ENCODE data around the gene CHST15.

CHST15 gene

GRCh38 chr10:124014416-124015154 is 78.8 kb downstream of the CHST15 start:
- H3K9me3 ChIP-seq (ENCODE audit: control insufficient read depth, low read length): peaks cover 11% of the 10 kb centered on the region
- H3K4me1 ChIP-seq (ENCODE audit: control insufficient read depth, insufficient read depth, low read length, poor library complexity, severe bottlenecking): no peaks in the 10 kb centered on the region
- no peak overlapping the region for H3K27ac ChIP-seq (ENCODE audit: low read depth, low read length, severe bottlenecking)
- no peaks in the 10 kb centered on the region for H3K36me3 ChIP-seq (ENCODE audit: control insufficient read depth, insufficient read depth, low read length)
- no peak overlapping the region for H3K4me3 ChIP-seq (ENCODE audit: extremely low read depth, insufficient read depth, low read length, poor library complexity, severe bottlenecking)
- WGBS, 2 experiments (ENCODE audit: insufficient coverage in 2 of 2): 85 to 92% methylated on average over 15 to 18 of the region's 22 CpGs

DNA sequence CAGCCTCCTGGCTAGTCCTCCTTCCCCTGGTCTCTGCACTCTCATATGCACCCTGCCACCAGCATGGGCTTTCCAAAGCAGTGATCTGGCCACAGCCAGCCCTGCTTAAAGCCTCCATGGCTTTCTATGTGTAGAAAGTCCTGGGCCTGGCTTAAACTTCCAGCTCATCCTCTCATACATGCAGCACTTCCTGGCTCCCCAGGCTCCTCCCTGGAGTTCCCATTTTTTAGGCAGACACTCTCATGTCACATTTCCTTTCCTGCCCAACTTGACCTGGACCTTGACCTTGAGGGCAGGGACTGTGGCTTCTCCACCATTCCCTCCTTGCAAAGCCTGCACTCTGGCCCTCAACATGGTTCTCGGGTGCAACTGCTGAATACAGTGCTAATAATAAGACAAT is 79.5 kb downstream of the CHST15 start:
- H3K9me3 ChIP-seq (ENCODE audit: control insufficient read depth, low read length): peaks cover 11% of the 10 kb centered on the region
- no peaks in the 10 kb centered on the region for H3K36me3 ChIP-seq (ENCODE audit: control insufficient read depth, insufficient read depth, low read length)
- no CpG with 5 or more reads among the region's 1 CpG for WGBS, 2 experiments (ENCODE audit: insufficient coverage in 2 of 2)
- H3K4me1 ChIP-seq (ENCODE audit: control insufficient read depth, insufficient read depth, low read length, poor library complexity, severe bottlenecking): no peaks in the 10 kb centered on the region
- H3K27ac ChIP-seq (ENCODE audit: low read depth, low read length, severe bottlenecking): no peak overlapping the region
- H3K4me3 ChIP-seq (ENCODE audit: extremely low read depth, insufficient read depth, low read length, poor library complexity, severe bottlenecking): no peak overlapping the region

DNA sequence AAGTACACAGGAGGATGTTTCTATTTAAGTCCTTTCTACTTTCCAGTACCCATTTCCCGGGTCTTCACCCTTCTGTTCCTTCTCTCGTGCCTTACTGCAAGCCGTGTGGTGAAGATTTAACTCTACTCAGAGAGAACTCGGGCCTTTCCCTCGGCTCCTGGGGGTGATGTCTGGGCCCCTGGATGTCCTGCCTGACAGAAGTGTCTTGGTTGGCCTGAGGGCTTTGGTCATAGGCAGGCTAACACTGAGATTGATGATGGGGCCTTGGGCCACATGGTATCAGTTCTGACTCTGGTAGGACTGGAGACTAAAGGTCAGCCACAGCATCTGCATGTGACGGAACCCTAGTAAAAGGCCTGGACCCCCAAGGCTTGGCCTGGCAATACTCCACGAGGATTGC is 80.4 kb downstream of the CHST15 start:
- no peaks in the 10 kb centered on the region for H3K36me3 ChIP-seq (ENCODE audit: control insufficient read depth, insufficient read depth, low read length)
- peaks cover 11% of the 10 kb centered on the region for H3K9me3 ChIP-seq (ENCODE audit: control insufficient read depth, low read length)
- H3K4me3 ChIP-seq (ENCODE audit: extremely low read depth, insufficient read depth, low read length, poor library complexity, severe bottlenecking): no peak overlapping the region
- 89 to 97% methylated on average over 6 to 7 of the region's 7 CpGs for WGBS, 2 experiments (ENCODE audit: insufficient coverage in 2 of 2)
- no peak overlapping the region for H3K27ac ChIP-seq (ENCODE audit: low read depth, low read length, severe bottlenecking)
- H3K4me1 ChIP-seq (ENCODE audit: control insufficient read depth, insufficient read depth, low read length, poor library complexity, severe bottlenecking): no peaks in the 10 kb centered on the region

- Histone ChIP-seq H3K36me3 (ENCODE audit: control insufficient read depth, insufficient read depth, low read length) (no peaks in the 10 kb centered on the region), H3K27ac (ENCODE audit: low read depth, low read length, severe bottlenecking) (no peak overlapping the region), H3K4me3 (ENCODE audit: extremely low read depth, insufficient read depth, low read length, poor library complexity, severe bottlenecking) (no peak overlapping the region), H3K9me3 (ENCODE audit: control insufficient read depth, low read length) (peaks cover 11% of the 10 kb centered on the region), H3K4me1 (ENCODE audit: control insufficient read depth, insufficient read depth, low read length, poor library complexity, severe bottlenecking) (no peaks in the 10 kb centered on the region)
- 100% methylated on average over 3 of the region's 3 CpGs; no CpG with 5 or more reads in 1 of the 2 experiments for WGBS, 2 experiments (ENCODE audit: insufficient coverage in 2 of 2)
Measured at GRCh38 chr10:124012583-124012982, 80.8 kb downstream of the CHST15 start.

DNA sequence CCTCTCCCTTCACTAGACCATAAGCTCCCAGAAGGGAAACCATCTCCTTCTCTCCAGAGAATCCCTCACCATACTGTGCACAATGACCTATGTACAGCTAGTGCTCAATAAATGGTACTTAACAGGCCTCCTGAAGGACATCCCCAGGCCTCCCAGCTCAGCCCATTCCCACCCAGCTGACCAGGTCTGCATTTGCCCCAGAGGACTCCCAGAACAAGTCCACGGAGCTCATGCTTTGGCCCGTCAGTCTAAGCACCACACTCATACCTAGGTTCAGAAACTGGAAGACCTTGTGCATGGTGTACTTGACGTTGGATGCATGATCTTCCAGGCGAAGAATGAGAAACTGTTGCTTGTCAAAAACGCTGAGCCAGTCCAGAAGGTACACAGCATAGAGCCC is 81.3 kb downstream of the CHST15 start:
- peaks cover 11% of the 10 kb centered on the region for H3K9me3 ChIP-seq (ENCODE audit: control insufficient read depth, low read length)
- no peaks in the 10 kb centered on the region for H3K36me3 ChIP-seq (ENCODE audit: control insufficient read depth, insufficient read depth, low read length)
- H3K27ac ChIP-seq (ENCODE audit: low read depth, low read length, severe bottlenecking): no peak overlapping the region
- H3K4me3 ChIP-seq (ENCODE audit: extremely low read depth, insufficient read depth, low read length, poor library complexity, severe bottlenecking): no peak overlapping the region
- 88 to 98% methylated on average over 4 to 5 of the region's 5 CpGs for WGBS, 2 experiments (ENCODE audit: insufficient coverage in 2 of 2)
- H3K4me1 ChIP-seq (ENCODE audit: control insufficient read depth, insufficient read depth, low read length, poor library complexity, severe bottlenecking): no peaks in the 10 kb centered on the region

- WGBS, 2 experiments (ENCODE audit: insufficient coverage in 2 of 2): 92 to 93% methylated on average over 9 to 11 of the region's 11 CpGs
- H3K27ac ChIP-seq (ENCODE audit: low read depth, low read length, severe bottlenecking): no peak overlapping the region
- H3K36me3 ChIP-seq (ENCODE audit: control insufficient read depth, insufficient read depth, low read length): no peaks in the 10 kb centered on the region
- peaks cover 11% of the 10 kb centered on the region for H3K9me3 ChIP-seq (ENCODE audit: control insufficient read depth, low read length)
- no peaks in the 10 kb centered on the region for H3K4me1 ChIP-seq (ENCODE audit: control insufficient read depth, insufficient read depth, low read length, poor library complexity, severe bottlenecking)
- H3K4me3 ChIP-seq (ENCODE audit: extremely low read depth, insufficient read depth, low read length, poor library complexity, severe bottlenecking): no peak overlapping the region
Measured at GRCh38 chr10:124011464-124011863, 81.9 kb downstream of the CHST15 start.

- Histone ChIP-seq H3K36me3 (ENCODE audit: control insufficient read depth, insufficient read depth, low read length) (no peaks in the 10 kb centered on the region), H3K4me3 (ENCODE audit: extremely low read depth, insufficient read depth, low read length, poor library complexity, severe bottlenecking) (no peak overlapping the region), H3K4me1 (ENCODE audit: control insufficient read depth, insufficient read depth, low read length, poor library complexity, severe bottlenecking) (no peaks in the 10 kb centered on the region), H3K27ac (ENCODE audit: low read depth, low read length, severe bottlenecking) (no peak overlapping the region), H3K9me3 (ENCODE audit: control insufficient read depth, low read length) (peaks cover 11% of the 10 kb centered on the region)
- WGBS, 2 experiments (ENCODE audit: insufficient coverage in 2 of 2): 85 to 90% methylated on average over 20 to 21 of the region's 22 CpGs
Measured at GRCh38 chr10:124010563-124011131, 82.8 kb downstream of the CHST15 start.

- peaks cover 11% of the 10 kb centered on the region for H3K9me3 ChIP-seq (ENCODE audit: control insufficient read depth, low read length)
- no peaks in the 10 kb centered on the region for H3K4me1 ChIP-seq (ENCODE audit: control insufficient read depth, insufficient read depth, low read length, poor library complexity, severe bottlenecking)
- no peaks in the 10 kb centered on the region for H3K36me3 ChIP-seq (ENCODE audit: control insufficient read depth, insufficient read depth, low read length)
- 95 to 96% methylated on average over 15 to 19 of the region's 20 CpGs for WGBS, 2 experiments (ENCODE audit: insufficient coverage in 2 of 2)
- H3K4me3 ChIP-seq (ENCODE audit: extremely low read depth, insufficient read depth, low read length, poor library complexity, severe bottlenecking): no peak overlapping the region
- H3K27ac ChIP-seq (ENCODE audit: low read depth, low read length, severe bottlenecking): no peak overlapping the region
Measured at GRCh38 chr10:124010024-124010423, 83.4 kb downstream of the CHST15 start.

GRCh38 chr10:124009231-124010015 is 84.0 kb downstream of the CHST15 start:
- H3K27ac ChIP-seq (ENCODE audit: low read depth, low read length, severe bottlenecking): no peak overlapping the region
- H3K4me3 ChIP-seq (ENCODE audit: extremely low read depth, insufficient read depth, low read length, poor library complexity, severe bottlenecking): no peak overlapping the region
- 91 to 93% methylated on average over 14 of the region's 16 CpGs for WGBS, 2 experiments (ENCODE audit: insufficient coverage in 2 of 2)
- H3K4me1 ChIP-seq (ENCODE audit: control insufficient read depth, insufficient read depth, low read length, poor library complexity, severe bottlenecking): no peaks in the 10 kb centered on the region
- peaks cover 11% of the 10 kb centered on the region for H3K9me3 ChIP-seq (ENCODE audit: control insufficient read depth, low read length)
- H3K36me3 ChIP-seq (ENCODE audit: control insufficient read depth, insufficient read depth, low read length): no peaks in the 10 kb centered on the region

DNA sequence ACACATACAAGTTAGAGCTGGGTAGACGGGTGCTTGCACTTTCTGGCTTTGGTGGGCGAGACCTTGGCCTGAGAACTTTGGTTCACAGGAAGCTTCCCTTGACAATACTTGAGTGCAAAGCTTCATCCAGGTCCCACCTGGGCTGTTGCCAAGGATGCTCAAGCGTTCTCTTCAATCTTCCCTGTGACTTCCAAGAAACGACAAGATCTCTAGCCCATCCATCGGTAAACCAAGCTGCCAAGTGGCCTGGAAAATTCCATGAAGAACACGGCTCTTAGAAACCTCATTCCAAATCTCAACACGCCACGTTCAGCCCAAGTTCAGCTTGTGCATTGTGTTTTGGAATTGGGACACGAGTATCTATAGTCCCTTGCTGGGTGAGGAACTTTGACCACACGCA is 84.7 kb downstream of the CHST15 start:
- Histone ChIP-seq H3K27ac (ENCODE audit: low read depth, low read length, severe bottlenecking) (no peak overlapping the region), H3K36me3 (ENCODE audit: control insufficient read depth, insufficient read depth, low read length) (no peaks in the 10 kb centered on the region), H3K4me3 (ENCODE audit: extremely low read depth, insufficient read depth, low read length, poor library complexity, severe bottlenecking) (no peak overlapping the region), H3K4me1 (ENCODE audit: control insufficient read depth, insufficient read depth, low read length, poor library complexity, severe bottlenecking) (no peaks in the 10 kb centered on the region), H3K9me3 (ENCODE audit: control insufficient read depth, low read length) (peaks cover 7% of the 10 kb centered on the region)
- 92% methylated on average over 8 to 10 of the region's 10 CpGs for WGBS, 2 experiments (ENCODE audit: insufficient coverage in 2 of 2)
